ENCODE results near the gene PLA2G4E.

Gene PLA2G4E

GRCh38 chr15:41952013-41952563, 68.8 kb downstream of the PLA2G4E start:
- DNase-seq, result peak in 1 of 2 experiments; percentile 9

GRCh38 chr15:41951571-41951970, 69.3 kb downstream of the PLA2G4E start:
- DNase-seq, result no peak

- DNase-seq, result peak in 1 of 2 experiments; percentile 1
These were observed 70.4 kb downstream of the PLA2G4E start for GRCh38 chr15:41950489-41950888.

- DNase-seq, result peak in 1 of 2 experiments; percentile 10
These were observed 70.7 kb downstream of the PLA2G4E start for GRCh38 chr15:41950127-41950483.

- DNase-seq, result no peak
These were observed 71.3 kb downstream of the PLA2G4E start for GRCh38 chr15:41949401-41950126.

GRCh38 chr15:41948490-41948889, 72.4 kb downstream of the PLA2G4E start:
- no peak for DNase-seq

GRCh38 chr15:41946970-41947369, 73.9 kb downstream of the PLA2G4E start:
- no peak for DNase-seq

- no peak for DNase-seq
These were observed 75.1 kb downstream of the PLA2G4E start for GRCh38 chr15:41945731-41946130.

- no peak for DNase-seq
These were observed 75.6 kb downstream of the PLA2G4E start for GRCh38 chr15:41945221-41945620.

- no peak for DNase-seq
These were observed 76.4 kb downstream of the PLA2G4E start for GRCh38 chr15:41944313-41944940.

GRCh38 chr15:41943543-41944312, 77.1 kb downstream of the PLA2G4E start:
- no peak for DNase-seq

GRCh38 chr15:41942886-41943285, 78.0 kb downstream of the PLA2G4E start:
- no peak for DNase-seq

GRCh38 chr15:41941644-41942415, 79.0 kb downstream of the PLA2G4E start:
- DNase-seq, result no peak

GRCh38 chr15:41940441-41940857, 80.4 kb downstream of the PLA2G4E start:
- DNase-seq, result peak; percentile 77 to 81

GRCh38 chr15:41939986-41940385, 80.9 kb downstream of the PLA2G4E start:
- DNase-seq, result no peak

GRCh38 chr15:41937568-41937923, 83.3 kb downstream of the PLA2G4E start:
- no peak for DNase-seq

- peak; percentile 81 to 84 for DNase-seq
These were observed 83.9 kb downstream of the PLA2G4E start for GRCh38 chr15:41936649-41937567.

- DNase-seq, result no peak
These were observed 84.7 kb downstream of the PLA2G4E start for GRCh38 chr15:41936155-41936554.

- peak; percentile 62 to 65 for DNase-seq
These were observed 85.2 kb downstream of the PLA2G4E start for GRCh38 chr15:41935566-41936020.

GRCh38 chr15:41934843-41935242, 86.0 kb downstream of the PLA2G4E start:
- DNase-seq, result peak; percentile 75 to 79

GRCh38 chr15:41933771-41934170, 87.1 kb downstream of the PLA2G4E start:
- DNase-seq, result peak in 1 of 2 experiments; percentile 34
